Esophagus muscularis mucosa (tissue), 4 donors: ENCODE measurements around the gene USP22.

Source experiments
- CTCF ChIP-seq, 3 experiments: fragments of 200-600 bp in 2 of 3; fragments of 450-650 bp in 1 of 3; sonication (generic) in 2 of 3; IDR thresholded peaks; one replicate each; pipeline ENCODE4 v1.5.1; 2017 to 2019; ENCODE audit warnings: antibody characterized with exemption in 3 of 3, mild to moderate bottlenecking in 2 of 3, moderate library complexity in 1 of 3
- EP300 ChIP-seq: sonication (generic); formaldehyde crosslinking; IDR thresholded peaks from one replicate; pipeline ENCODE4 v1.6.1; 2017; ENCODE audit warnings: antibody characterized with exemption
- POLR2A ChIP-seq: fragments of 450-650 bp; IDR thresholded peaks from one replicate; pipeline ENCODE4 v1.6.1; 2017; ENCODE audit warnings: antibody characterized with exemption, moderate library complexity, mild to moderate bottlenecking, low read depth
- POLR2AphosphoS5 ChIP-seq, 2 donors: sonication (generic); formaldehyde crosslinking; IDR thresholded peaks; one replicate each; pipeline ENCODE4 v1.6.1; 2017; ENCODE audit warnings: antibody characterized with exemption in 2 of 2

- TF ChIP-seq POLR2A, result no peak
- no peak for TF ChIP-seq CTCF (IDR thresholded peaks at IDR 0.05)
- no peak for TF ChIP-seq EP300
- TF ChIP-seq POLR2AphosphoS5 (IDR thresholded peaks at IDR 0.05), result no peak
Measured at GRCh38 chr17:20986767-20987510, 55.9 kb downstream of the USP22 start.
